Measurements from ENCODE around the gene FNDC8.
"Not testable (repeated sequence)": the region's sequence is repeated elsewhere in the genome, so short reads cannot be mapped to it uniquely, and the experiment has no call there.

Gene FNDC8

DNA sequence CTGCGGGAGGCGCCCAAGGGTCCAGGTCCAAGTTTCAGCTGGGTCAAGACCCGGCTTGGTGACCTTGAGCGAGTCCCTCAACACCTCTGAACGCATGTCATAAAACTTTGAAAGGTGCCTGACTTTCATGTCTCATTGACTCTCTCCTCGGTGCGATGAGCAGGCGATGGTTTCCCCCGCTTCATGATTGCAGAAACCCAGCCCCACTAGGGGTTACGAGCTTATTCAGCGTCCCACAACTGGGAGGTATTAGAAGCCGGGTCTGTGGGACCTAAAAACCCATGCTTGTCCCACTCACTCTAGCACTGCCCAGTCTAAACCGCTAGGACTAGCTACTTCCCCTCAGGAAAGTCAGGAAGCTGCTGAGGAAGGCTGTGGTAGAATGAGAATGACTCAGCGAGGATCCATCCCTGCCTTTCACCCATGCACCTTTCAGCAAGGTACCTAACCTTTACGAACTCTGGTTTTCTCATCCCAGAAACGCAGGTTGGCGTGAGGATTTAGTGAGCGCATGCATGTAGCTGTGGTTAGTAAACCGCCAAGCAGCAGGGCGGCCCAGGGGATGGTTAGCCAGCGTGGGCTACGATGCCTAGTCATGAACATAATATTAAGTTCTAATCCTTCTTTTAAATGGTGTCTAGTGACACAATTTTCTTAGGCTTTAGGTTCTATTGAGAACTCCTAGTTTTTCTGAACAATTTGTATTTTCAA is 31.7 kb upstream of the FNDC8 start:
- H3K4me3 ChIP-seq (ENCODE audit: low read length): peak overlapping the region; percentile 54
- peak; percentile 35 for DNase-seq (ENCODE audit: low read depth, low spot score)

GRCh38 chr17:35090707-35091106 is 30.7 kb upstream of the FNDC8 start:
- not testable (repeated sequence) for H3K4me3 ChIP-seq (ENCODE audit: low read length)

GRCh38 chr17:35094902-35095301 is 26.5 kb upstream of the FNDC8 start:
- no peak overlapping the region for H3K4me3 ChIP-seq (ENCODE audit: low read length)
- no peak for DNase-seq (ENCODE audit: low read depth, low spot score)

More at GRCh38 chr17:35090707-35091106, 30.7 kb upstream of the FNDC8 start:
- not testable (repeated sequence) for DNase-seq (ENCODE audit: low read depth, low spot score)

DNA sequence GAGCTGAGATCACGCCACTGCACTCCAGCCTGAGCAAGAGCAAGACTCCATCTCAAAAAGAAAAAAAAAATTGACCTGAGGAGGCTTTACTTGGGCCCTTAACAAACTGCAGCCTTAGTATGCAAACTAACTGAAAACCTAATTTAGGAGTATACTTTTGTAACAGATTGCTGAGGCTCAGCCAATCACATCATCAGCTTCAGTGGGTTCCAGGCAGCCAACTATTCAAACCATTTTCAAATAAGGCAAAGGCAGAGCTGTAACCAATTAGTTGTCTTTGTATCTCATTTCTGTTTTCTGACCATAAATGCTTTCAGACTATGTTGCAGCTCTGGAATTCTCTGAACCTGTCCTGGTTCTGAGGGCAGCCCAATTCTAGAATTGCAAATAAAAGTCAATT is 25.7 kb upstream of the FNDC8 start:
- no peak overlapping the region for H3K4me3 ChIP-seq (ENCODE audit: low read length)
- DNase-seq (ENCODE audit: low read depth, low spot score): no peak

GRCh38 chr17:35097776-35098175 is 23.6 kb upstream of the FNDC8 start:
- no peak overlapping the region for H3K4me3 ChIP-seq (ENCODE audit: low read length)
- no peak for DNase-seq (ENCODE audit: low read depth, low spot score)

- DNase-seq (ENCODE audit: low read depth, low spot score): no peak
- H3K4me3 ChIP-seq (ENCODE audit: low read length): no peak overlapping the region
These were observed 21.5 kb upstream of the FNDC8 start for GRCh38 chr17:35099908-35100307.

DNA sequence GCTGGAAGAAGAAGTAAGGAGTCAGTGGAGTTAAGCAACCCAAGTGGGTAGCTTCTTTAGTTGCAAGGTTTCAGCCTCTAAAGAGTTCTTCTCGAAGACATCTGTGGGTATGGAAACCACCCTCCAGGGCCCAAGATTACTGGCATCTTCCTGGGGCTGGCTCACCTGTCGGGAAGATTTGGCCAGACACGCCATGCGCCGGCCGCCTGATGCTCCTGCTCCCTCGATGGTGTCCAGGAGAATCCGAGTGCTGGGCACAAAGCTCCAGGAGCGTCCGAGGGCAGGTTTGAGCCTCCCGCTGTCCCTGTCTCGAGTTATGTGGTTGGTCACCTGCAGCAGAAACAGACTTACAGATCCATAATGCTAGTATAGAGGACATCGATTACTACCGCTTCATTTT is 20.4 kb upstream of the FNDC8 start:
- H3K4me3 ChIP-seq (ENCODE audit: low read length): no peak overlapping the region

GRCh38 chr17:35101725-35102124 is 19.7 kb upstream of the FNDC8 start:
- no peak overlapping the region for H3K4me3 ChIP-seq (ENCODE audit: low read length)
- no peak for DNase-seq (ENCODE audit: low read depth, low spot score)

More for the DNA sequence above, 20.4 kb upstream of the FNDC8 start:
- DNase-seq (ENCODE audit: low read depth, low spot score): no peak

- DNase-seq (ENCODE audit: low read depth, low spot score): no peak
- no peak overlapping the region for H3K4me3 ChIP-seq (ENCODE audit: low read length)
These were observed 18.1 kb upstream of the FNDC8 start for GRCh38 chr17:35103271-35103670.

GRCh38 chr17:35104844-35105450 is 16.5 kb upstream of the FNDC8 start:
- no peak for DNase-seq (ENCODE audit: low read depth, low spot score)
- no peak overlapping the region for H3K4me3 ChIP-seq (ENCODE audit: low read length)

DNA sequence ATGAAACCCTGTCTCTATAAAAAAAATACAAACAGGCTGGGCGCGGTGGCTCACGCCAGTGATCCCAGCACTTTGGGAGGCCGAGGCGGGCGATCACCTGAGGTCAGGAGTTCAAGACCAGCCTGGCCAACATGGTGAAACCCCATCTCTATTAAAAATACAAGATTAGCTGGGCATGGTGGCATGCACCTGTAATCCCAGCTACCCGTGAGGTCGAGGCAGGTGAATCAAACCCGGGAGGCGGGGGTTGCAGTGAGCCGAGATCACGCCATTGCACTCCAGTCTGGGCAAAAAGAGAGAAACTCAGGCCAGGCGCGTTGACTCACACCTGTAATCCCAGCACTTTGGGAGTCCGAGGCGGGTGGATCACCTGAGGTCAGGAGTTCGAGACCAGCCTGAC is 10.6 kb upstream of the FNDC8 start:
- not testable (repeated sequence) for H3K4me3 ChIP-seq (ENCODE audit: low read length); DNase-seq (ENCODE audit: low read depth, low spot score)

- DNase-seq (ENCODE audit: low read depth, low spot score): no peak
- no peak overlapping the region for H3K4me3 ChIP-seq (ENCODE audit: low read length)
These were observed 4.6 kb upstream of the FNDC8 start for GRCh38 chr17:35116845-35117244.

- DNase-seq (ENCODE audit: low read depth, low spot score): no peak
- no peak overlapping the region; the same call in 1 of the 2 replicates for H3K4me3 ChIP-seq (ENCODE audit: low read length)
These were observed 3.4 kb upstream of the FNDC8 start for GRCh38 chr17:35117984-35118383.

- peak within 1 kb of the TSS; percentile 84 for H3K4me3 ChIP-seq (ENCODE audit: low read length)
- peak; percentile 88 for DNase-seq (ENCODE audit: low read depth, low spot score)
These were observed 1.8 kb upstream of the FNDC8 start, which contains the start of gene RAD51D for GRCh38 chr17:35119370-35120165. Gene RAD51D (minus strand): TSS chr17:35119860. CDS start chr17:35119613, 247 bp downstream.

DNA sequence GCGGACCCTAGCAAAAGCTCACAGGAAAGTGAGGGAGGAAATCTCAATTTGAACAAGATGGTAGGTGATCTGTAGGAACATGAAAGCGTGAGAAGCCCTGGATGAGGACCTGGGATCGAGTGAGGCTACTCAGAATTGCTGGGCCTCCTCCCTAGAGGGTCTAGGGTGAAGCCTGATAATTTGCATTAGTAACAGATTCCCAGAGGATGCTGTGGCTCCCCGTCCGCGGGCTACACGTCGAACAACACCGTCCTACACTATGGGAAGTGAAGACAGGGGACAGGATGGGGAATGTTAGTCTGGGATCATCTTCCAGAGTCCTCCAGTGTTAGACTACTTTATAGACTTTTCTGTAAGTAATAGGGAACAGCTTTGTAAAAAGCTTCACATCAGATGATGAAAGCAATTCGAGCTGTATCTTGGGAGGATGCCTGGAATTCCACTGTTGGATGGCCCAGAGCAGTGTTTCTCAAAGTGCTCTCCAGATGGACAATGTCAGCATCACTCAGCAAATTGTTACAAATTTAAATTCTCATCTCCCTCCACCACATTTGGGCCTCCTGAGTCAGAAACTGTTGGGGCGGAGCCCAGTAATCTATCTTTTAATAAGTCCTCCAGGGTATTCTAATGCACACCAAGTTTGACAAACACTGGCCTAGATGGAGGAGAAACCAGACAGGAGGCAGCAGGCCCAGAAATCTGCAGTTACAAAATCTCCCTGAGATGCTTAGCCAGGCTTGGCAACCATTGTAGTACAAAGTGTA is 6.5 kb downstream of the FNDC8 start:
- no peak for DNase-seq (ENCODE audit: low read depth, low spot score)
- H3K4me3 ChIP-seq (ENCODE audit: low read length): no peak overlapping the region

DNA sequence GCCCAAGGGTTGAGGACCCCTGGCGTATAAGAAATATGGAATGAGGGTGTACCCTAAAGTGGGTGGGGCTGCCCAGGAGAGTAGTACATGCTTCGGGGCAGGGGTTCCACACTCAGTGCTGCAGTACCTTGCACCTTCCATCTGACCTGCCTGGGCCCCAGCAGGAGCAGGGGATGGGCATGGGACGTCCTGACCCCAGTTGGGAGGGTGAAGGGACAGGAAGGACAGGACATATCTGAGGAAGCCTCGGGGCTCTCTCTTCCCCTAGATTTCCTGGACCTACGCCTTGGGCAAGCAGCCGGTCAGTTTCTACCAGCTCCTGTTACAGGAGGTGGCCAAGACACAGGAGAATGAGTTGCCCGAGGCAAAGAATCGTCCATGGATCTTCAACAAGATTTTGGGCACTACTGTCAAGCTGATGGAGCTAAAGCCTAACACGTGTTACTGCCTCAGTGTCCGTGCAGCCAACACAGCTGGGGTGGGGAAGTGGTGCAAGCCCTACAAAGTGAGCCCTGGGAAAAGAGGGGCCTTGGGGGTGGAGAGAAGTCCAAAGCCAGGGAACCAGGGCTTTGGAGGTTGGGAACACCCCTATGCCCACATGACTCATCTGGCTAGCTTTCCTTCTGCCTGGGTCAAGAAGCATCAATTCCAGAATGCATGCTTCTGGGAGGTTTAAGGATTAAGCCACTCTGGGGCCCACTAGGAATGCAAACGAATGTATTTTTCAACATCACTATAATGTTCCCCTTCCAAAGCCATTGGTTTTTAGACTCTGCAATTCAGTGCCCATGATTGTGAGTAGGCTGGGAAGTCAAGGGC is 7.9 kb downstream of the FNDC8 start:
- no peak overlapping the region for H3K4me3 ChIP-seq (ENCODE audit: low read length)
- no peak for DNase-seq (ENCODE audit: low read depth, low spot score)

GRCh38 chr17:35129973-35130351 is 8.5 kb downstream of the FNDC8 start:
- no peak for DNase-seq (ENCODE audit: low read depth, low spot score)
- no peak overlapping the region for H3K4me3 ChIP-seq (ENCODE audit: low read length)

GRCh38 chr17:35130392-35130791 is 9.0 kb downstream of the FNDC8 start:
- H3K4me3 ChIP-seq (ENCODE audit: low read length): no peak overlapping the region
- DNase-seq (ENCODE audit: low read depth, low spot score): no peak

- H3K4me3 ChIP-seq (ENCODE audit: low read length): no peak overlapping the region
These were observed 10.7 kb downstream of the FNDC8 start for GRCh38 chr17:35132099-35132498.

More at GRCh38 chr17:35132099-35132498, 10.7 kb downstream of the FNDC8 start:
- no peak for DNase-seq (ENCODE audit: low read depth, low spot score)

All from Jurkat, Clone E6-1 (cell line).